ENCODE results near the gene FAM120B.

The FAM120B gene

GRCh38 chr6:170286246-170286933 is 20.2 kb upstream of the FAM120B start:
- H3K4me3 ChIP-seq (ENCODE audit: low read length), result no peak overlapping the region
- no peak for TF ChIP-seq EZH2phosphoT487 (IDR thresholded peaks at IDR 0.05; ENCODE audit: borderline replicate concordance, low read length)
- TF ChIP-seq, protein P1, sequence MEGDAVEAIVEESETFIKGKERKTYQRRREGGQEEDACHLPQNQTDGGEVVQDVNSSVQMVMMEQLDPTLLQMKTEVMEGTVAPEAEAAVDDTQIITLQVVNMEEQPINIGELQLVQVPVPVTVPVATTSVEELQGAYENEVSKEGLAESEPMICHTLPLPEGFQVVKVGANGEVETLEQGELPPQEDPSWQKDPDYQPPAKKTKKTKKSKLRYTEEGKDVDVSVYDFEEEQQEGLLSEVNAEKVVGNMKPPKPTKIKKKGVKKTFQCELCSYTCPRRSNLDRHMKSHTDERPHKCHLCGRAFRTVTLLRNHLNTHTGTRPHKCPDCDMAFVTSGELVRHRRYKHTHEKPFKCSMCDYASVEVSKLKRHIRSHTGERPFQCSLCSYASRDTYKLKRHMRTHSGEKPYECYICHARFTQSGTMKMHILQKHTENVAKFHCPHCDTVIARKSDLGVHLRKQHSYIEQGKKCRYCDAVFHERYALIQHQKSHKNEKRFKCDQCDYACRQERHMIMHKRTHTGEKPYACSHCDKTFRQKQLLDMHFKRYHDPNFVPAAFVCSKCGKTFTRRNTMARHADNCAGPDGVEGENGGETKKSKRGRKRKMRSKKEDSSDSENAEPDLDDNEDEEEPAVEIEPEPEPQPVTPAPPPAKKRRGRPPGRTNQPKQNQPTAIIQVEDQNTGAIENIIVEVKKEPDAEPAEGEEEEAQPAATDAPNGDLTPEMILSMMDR (IDR thresholded peaks at IDR 0.05; ENCODE audit: low read depth, low read length, poor library complexity, severe bottlenecking), result no peak
- H3K4me1 ChIP-seq (ENCODE audit: control insufficient read depth, low read length), result peaks cover 18% of the 10 kb centered on the region
- no peaks in the 10 kb centered on the region for H3F3A ChIP-seq (ENCODE audit: control insufficient read depth, insufficient read depth)
- H3K4me2 ChIP-seq (ENCODE audit: low read length), result no peak overlapping the region
- H3K79me2 ChIP-seq (ENCODE audit: control insufficient read depth, low read length), result no peaks in the 10 kb centered on the region
- no peaks in the 10 kb centered on the region for H4K20me1 ChIP-seq (ENCODE audit: control insufficient read depth, insufficient read depth, low read depth, low read length)
- H3K9me3 ChIP-seq (ENCODE audit: control insufficient read depth, insufficient read depth, low read length), result no peaks in the 10 kb centered on the region
- H3K9me2 ChIP-seq (replicated peaks; ENCODE audit: control insufficient read depth, low read length), result no peaks in the 10 kb centered on the region
- no peaks in the 10 kb centered on the region for H3K36me3 ChIP-seq (ENCODE audit: control insufficient read depth, low read length)
- peaks cover 42% of the 10 kb centered on the region for H3K27me3 ChIP-seq (ENCODE audit: control insufficient read depth, low read length)
- no peak overlapping the region for H3K27ac ChIP-seq (ENCODE audit: low read depth, low read length)

GRCh38 chr6:170286934-170287265 is 19.7 kb upstream of the FAM120B start:
- Histone ChIP-seq H3K27me3 (ENCODE audit: control insufficient read depth, low read length) (peaks cover 47% of the 10 kb centered on the region), H3K9me2 (replicated peaks; ENCODE audit: control insufficient read depth, low read length) (no peaks in the 10 kb centered on the region), H4K20me1 (ENCODE audit: control insufficient read depth, insufficient read depth, low read depth, low read length) (0 out of 2 replicates have a peak, but pooled peaks cover 3% of the 10 kb centered on the region), H3K4me3 (ENCODE audit: low read length) (no peak overlapping the region), H3K27ac (ENCODE audit: low read depth, low read length) (no peak overlapping the region), H3K4me2 (ENCODE audit: low read length) (no peak overlapping the region), H3F3A (ENCODE audit: control insufficient read depth, insufficient read depth) (no peaks in the 10 kb centered on the region), H3K9me3 (ENCODE audit: control insufficient read depth, insufficient read depth, low read length) (no peaks in the 10 kb centered on the region), H3K79me2 (ENCODE audit: control insufficient read depth, low read length) (no peaks in the 10 kb centered on the region), H3K4me1 (ENCODE audit: control insufficient read depth, low read length) (peaks cover 23% of the 10 kb centered on the region), H3K36me3 (ENCODE audit: control insufficient read depth, low read length) (no peaks in the 10 kb centered on the region)
- TF ChIP-seq EZH2phosphoT487 (IDR thresholded peaks at IDR 0.05; ENCODE audit: borderline replicate concordance, low read length), result no peak
- TF ChIP-seq, protein P1 (IDR thresholded peaks at IDR 0.05; ENCODE audit: low read depth, low read length, poor library complexity, severe bottlenecking), result no peak

- Histone ChIP-seq H3K4me1 (ENCODE audit: control insufficient read depth, low read length) (peaks cover 27% of the 10 kb centered on the region), H3K27me3 (ENCODE audit: control insufficient read depth, low read length) (peaks cover 52% of the 10 kb centered on the region), H3F3A (ENCODE audit: control insufficient read depth, insufficient read depth) (no peaks in the 10 kb centered on the region)
Observed at GRCh38 chr6:170287371-170287876, 19.1 kb upstream of the FAM120B start.

More at GRCh38 chr6:170287371-170287876, 19.1 kb upstream of the FAM120B start:
- Histone ChIP-seq H3K4me2 (ENCODE audit: low read length) (no peak overlapping the region), H3K9me2 (replicated peaks; ENCODE audit: control insufficient read depth, low read length) (no peaks in the 10 kb centered on the region), H4K20me1 (ENCODE audit: control insufficient read depth, insufficient read depth, low read depth, low read length) (0 out of 2 replicates have a peak, but pooled peaks cover 3% of the 10 kb centered on the region), H3K36me3 (ENCODE audit: control insufficient read depth, low read length) (no peaks in the 10 kb centered on the region), H3K9me3 (ENCODE audit: control insufficient read depth, insufficient read depth, low read length) (no peaks in the 10 kb centered on the region), H3K79me2 (ENCODE audit: control insufficient read depth, low read length) (no peaks in the 10 kb centered on the region), H3K4me3 (ENCODE audit: low read length) (no peak overlapping the region), H3K27ac (ENCODE audit: low read depth, low read length) (no peak overlapping the region)
- no peak for TF ChIP-seq EZH2phosphoT487 (IDR thresholded peaks at IDR 0.05; ENCODE audit: borderline replicate concordance, low read length)
- TF ChIP-seq, protein P1 (IDR thresholded peaks at IDR 0.05; ENCODE audit: low read depth, low read length, poor library complexity, severe bottlenecking), result no peak
